Measurements from ENCODE around the gene EPHA1. TPM values are rescaled to one million over a fixed set of nuclear protein-coding genes. Genes with fewer than 3 reads are reported as not detected.

Gene EPHA1
- total and polyA plus RNA-seq, 2 of the 4 experiments (the other 2 are of a cell fraction): 0.10 TPM; not detected in 1

- H3K9ac ChIP-seq (ENCODE audit: low read depth, low read length): peak overlapping the region; percentile 97
- ATAC-seq (ENCODE audit: low read depth): no peak
- intact Hi-C loops (cut with micrococcal nuclease): loop anchor here (5.0 kb wide), 2 partner anchors 141 to 821 kb away; no protein-coding TSS in a partner anchor
Measured at GRCh38 chr7:143383642-143383957, 25.1 kb downstream of the EPHA1 start.

More at GRCh38 chr7:143383642-143383957, 25.1 kb downstream of the EPHA1 start:
- no peak for DNase-seq
- peaks cover 59% of the 10 kb centered on the region for H3K36me3 ChIP-seq (ENCODE audit: control insufficient read depth, insufficient read depth, low read length)
- no TSS peak for BruUV-seq (replicated peaks)
- ChIA-PET CTCF (interaction anchor here (0.7 kb wide), 1 partner anchor 18 kb away, joined by 3 read pairs; no protein-coding TSS in a partner anchor), POLR2A (ENCODE audit: unreplicated experiment) (interaction anchor here (1.2 kb wide), 1 partner anchor 14 kb away, joined by 4 read pairs; no protein-coding TSS in a partner anchor)
- H2BK120ac ChIP-seq (ENCODE audit: low read depth, low read length): no peak overlapping the region
- no peak overlapping the region for H4K5ac ChIP-seq (ENCODE audit: low read depth, low read length)
- H3K9me3 ChIP-seq (ENCODE audit: control insufficient read depth, insufficient read depth, low read length): no peaks in the 10 kb centered on the region
- in situ Hi-C loops (cut with MboI; ENCODE audit: low sequenced_read_pairs) (no loop called here), dilution Hi-C loops (cut with HindIII; ENCODE audit: low sequenced_read_pairs, unreplicated experiment) (no loop called here)
- no peaks in the 10 kb centered on the region for H3K27me3 ChIP-seq (ENCODE audit: control insufficient read depth, insufficient read depth, low read length)
- no peak overlapping the region for H4K8ac ChIP-seq (ENCODE audit: low read depth in 2 of 2, low read length in 2 of 2)
- peaks cover 68% of the 10 kb centered on the region for H4K20me1 ChIP-seq (ENCODE audit: insufficient read depth, low read length)
- H2BK5ac ChIP-seq (ENCODE audit: low read depth, low read length, poor library complexity, severe bottlenecking): no peak overlapping the region
- no peak overlapping the region for H4K91ac ChIP-seq (ENCODE audit: insufficient read depth, low read depth, low read length)
- H3K14ac ChIP-seq (replicated peaks; ENCODE audit: low read depth, low read length): peak overlapping the region; percentile 88
- H2AK5ac ChIP-seq (ENCODE audit: low read depth, low read length): no peak overlapping the region
- no CpG with 5 or more reads among the region's 1 CpG for WGBS, 2 experiments (ENCODE audit: extremely low coverage in 2 of 2, insufficient read length in 1 of 2)
- peaks cover 33% of the 10 kb centered on the region for H3K4me1 ChIP-seq (ENCODE audit: control insufficient read depth, insufficient read depth, low read length)
- TF ChIP-seq RAD21 (IDR thresholded peaks at IDR 0.05; ENCODE audit: low read length): no peak
- no peak for TF ChIP-seq CHD1 (IDR thresholded peaks at IDR 0.05; ENCODE audit: low read depth, low read length)
- no peak for TF ChIP-seq CEBPB (IDR thresholded peaks at IDR 0.05; ENCODE audit: low read depth, low read length)
- TF ChIP-seq BHLHE40 (IDR thresholded peaks at IDR 0.05; ENCODE audit: low read depth, low read length): no peak
- no peak for TF ChIP-seq NFE2L2 (IDR thresholded peaks at IDR 0.05; ENCODE audit: low read depth, low read length)
- H3K27ac ChIP-seq (ENCODE audit: insufficient read depth, low read length): peak overlapping the region; percentile 100
- H2AFZ ChIP-seq (replicated peaks; ENCODE audit: low read length, poor library complexity): no peak overlapping the region
- peak overlapping the region; percentile 93 for H3K4me2 ChIP-seq (ENCODE audit: low read depth, low read length)
- H2BK20ac ChIP-seq (ENCODE audit: low read depth, low read length): no peak overlapping the region
- peaks cover 28% of the 10 kb centered on the region for H3K9me1 ChIP-seq (ENCODE audit: insufficient read depth, low read length)
- H2BK15ac ChIP-seq (ENCODE audit: low read depth, low read length): no peak overlapping the region
- peaks cover 16 to 63% of the 10 kb centered on the region in 2 experiments for H3K79me1 ChIP-seq (ENCODE audit: low read depth in 1 of 2, low read length in 2 of 2)
- peak overlapping the region; percentile 96 for H3K23ac ChIP-seq (ENCODE audit: low read depth, low read length)
- H2AK9ac ChIP-seq (replicated peaks; ENCODE audit: low read depth, low read length, poor library complexity): no peak overlapping the region
- no peak overlapping the region for H3K18ac ChIP-seq (ENCODE audit: low read depth, low read length)
- H3K56ac ChIP-seq (ENCODE audit: extremely low read depth, insufficient read depth, low read length): peak overlapping the region; percentile 38; the same call in 1 of the 2 replicates
- peak overlapping the region; percentile 54 for H3K4ac ChIP-seq (ENCODE audit: low read depth, low read length)
- peak overlapping the region; percentile 68 for H3K4me3 ChIP-seq (ENCODE audit: insufficient read depth, low read depth, low read length)

Measured in IMR-90 (cell line).